NCI-H2196 (cell line): ENCODE data around the gene CPEB4.

Source experiments
- DNase-seq: peaks from one replicate; lab custom pipeline; 2025; ENCODE audit not compliant: unreplicated experiment; lab: John Stamatoyannopoulos, UW

Gene CPEB4

DNA sequence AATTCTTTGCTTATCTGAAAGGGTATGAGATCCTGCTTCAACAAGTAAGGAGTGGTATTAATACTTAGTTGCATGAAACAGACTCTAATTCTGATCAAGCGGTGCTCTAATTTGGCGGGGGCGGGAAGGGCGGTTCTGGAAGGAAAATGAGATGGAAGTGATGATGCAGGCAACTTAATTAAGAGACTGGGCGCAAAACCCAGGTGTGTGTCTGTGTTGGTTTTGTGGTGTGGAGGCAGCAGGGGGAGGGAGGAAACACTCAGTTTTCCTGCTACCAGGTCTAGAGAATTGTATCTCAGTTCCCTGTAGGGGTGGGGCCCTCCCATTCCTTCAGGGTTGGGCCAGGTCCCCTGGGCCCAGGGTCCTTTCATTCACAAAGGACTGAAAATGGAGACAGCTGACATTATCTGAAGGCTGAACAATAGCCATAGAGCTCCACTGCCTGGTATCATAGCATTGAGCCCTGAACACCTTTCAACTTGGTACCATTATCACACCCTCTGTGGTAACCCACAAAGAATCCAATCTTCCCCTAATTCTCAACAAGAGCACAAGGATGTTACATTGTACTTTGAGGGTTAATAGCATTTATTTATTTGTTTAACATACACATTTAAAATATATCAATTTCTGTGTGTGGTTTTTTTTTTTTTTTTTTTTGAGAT is 83.7 kb downstream of the CPEB4 start:
- DNase-seq = no peak

- DNase-seq = no peak
Observed at GRCh38 chr5:173972607-173972924, 84.4 kb downstream of the CPEB4 start.

- peak; percentile 80 for DNase-seq
Observed at GRCh38 chr5:173972925-173973615, 84.9 kb downstream of the CPEB4 start.

DNA sequence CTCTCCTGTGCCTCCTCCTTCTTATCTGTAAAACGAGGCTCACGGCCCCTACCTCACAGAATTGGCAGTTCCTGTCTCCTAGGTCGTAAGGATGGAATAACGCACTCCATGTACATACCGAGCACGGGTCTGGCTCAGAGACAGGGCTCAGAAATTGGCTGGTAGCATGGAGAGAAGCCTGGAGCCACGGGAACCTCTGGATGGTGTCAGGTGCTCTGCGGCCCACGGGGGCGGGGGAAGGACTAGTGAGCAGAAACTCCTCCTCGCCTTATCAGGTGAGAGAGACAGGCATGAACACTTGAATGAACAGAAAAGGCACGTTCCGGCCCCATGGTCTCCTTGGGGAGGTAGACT is 85.4 kb downstream of the CPEB4 start:
- DNase-seq = peak; percentile 26

GRCh38 chr5:173974688-173975239 is 86.6 kb downstream of the CPEB4 start:
- DNase-seq = no peak

GRCh38 chr5:173981185-173981761 is 93.1 kb downstream of the CPEB4 start:
- no peak for DNase-seq

- peak; percentile 35 for DNase-seq
Observed at GRCh38 chr5:173984218-173984617, 96.1 kb downstream of the CPEB4 start.

DNA sequence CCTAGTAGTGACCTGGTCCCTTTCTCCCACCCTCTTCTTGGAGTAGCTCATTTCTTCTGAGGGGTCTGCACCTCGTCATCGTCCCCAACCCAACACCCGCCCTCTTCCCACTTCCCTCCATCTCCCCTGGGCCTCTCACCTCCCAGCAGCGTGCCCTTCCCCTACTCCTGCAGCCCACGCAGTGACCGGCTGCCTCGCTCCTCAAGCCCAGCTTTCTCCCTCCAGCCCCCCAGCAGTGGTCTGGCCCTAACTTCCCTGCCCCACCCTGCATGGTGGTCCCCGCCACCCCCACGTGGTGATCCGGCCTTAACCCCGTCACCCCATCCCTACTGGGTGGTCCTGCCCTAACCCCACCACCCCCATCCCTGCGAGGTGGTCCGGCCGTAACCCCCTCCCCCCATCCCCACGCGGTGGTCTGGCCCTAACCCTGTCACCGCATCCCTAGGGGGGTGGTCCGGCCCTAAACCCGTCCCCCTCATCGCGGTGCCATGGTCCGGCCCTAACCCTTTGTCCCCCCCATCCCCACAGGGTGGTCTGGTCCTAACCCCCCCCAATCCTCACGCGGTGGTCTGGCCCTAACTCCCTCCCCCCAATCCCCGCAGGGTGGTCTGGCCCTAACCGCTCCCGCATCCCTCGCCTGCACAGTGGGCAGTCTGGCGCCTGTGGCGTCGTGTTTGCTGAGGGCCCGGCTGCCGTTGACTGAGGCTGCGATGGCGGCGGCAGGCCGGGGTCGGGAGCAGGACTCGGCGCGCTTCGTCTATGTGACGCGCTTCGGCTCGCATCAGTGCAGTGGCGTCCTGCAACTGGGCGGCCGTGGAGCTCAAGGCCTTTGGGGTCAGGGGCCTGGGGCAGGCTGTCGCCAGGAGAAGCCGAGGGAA is 100.6 kb downstream of the CPEB4 start, which contains the start of gene C5orf47:
C5orf47 (plus strand) TSS at position 617 of the 878 bp plus-strand sequence; CDS start at position 711, 94 bp downstream.
- no peak for DNase-seq

DNA sequence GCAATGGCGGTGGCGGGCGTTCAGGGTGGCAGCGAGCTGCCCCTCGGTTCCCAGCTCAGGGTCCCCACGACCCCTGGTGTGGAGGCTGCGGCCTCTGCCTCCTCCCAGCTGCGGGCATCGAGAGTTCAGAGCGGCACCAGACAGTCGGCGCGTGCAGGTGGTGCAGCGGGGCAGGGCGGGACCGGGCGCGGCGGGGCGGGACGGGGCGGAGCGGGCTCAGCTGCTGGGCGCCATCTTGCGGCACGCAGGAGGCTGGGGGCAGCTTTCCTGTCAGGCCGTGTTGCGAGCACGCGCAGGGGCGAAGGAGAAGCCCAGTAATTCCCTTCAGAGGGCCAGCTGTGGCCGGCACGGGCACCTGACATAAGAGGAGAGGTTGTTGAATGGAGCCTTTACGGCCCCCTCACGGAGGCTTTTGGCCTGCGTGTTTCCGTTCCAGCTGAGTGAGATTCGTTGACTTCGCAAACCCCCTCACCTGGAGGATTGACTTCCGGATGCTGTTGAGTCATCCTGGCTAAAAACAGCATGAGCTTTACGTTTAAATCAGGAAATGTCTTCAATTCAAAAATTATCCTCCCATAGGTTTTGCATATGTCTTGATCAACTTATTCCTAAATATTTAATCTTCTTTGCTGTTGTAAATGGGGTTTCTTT is 101.4 kb downstream of the CPEB4 start:
- no peak for DNase-seq

- no peak for DNase-seq
Observed at GRCh38 chr5:173997331-173997730, 109.2 kb downstream of the CPEB4 start.

DNA sequence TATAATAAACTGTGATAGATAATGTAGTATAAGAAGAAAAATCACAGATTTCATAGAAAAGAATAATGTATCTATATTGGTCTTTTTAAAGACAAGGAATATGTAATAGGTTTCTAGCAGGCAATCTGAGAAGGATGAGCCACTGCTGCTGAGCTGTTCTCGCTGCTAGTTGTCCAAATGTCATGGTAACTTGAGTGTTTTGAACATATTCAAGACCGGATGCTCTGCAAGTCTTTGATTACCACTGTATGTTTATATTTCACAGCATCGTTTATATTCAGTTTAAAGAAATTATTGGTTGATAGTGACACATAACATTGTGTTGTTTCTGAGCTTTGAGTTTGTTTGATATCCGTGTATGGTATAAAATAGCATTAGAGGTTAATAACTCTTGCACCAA is 110.4 kb downstream of the CPEB4 start:
- no peak for DNase-seq

DNA sequence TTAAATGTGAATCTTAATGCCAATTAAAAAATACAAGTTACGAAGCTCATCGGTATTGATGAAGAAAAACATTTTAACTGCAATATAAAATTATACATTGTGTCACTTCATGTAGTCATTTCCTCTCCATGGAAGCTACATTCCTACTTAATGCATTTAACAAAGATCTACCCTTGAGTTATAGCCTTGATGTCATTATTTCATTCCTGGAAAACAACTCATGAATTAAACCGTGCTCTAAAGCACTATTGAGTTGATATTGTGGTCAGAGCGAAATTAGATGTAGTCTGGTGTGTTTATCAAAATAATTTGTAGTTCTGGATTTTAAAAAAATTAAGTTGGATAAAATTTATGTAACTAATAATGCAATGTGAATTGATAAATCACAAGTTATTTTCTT is 111.9 kb downstream of the CPEB4 start:
- no peak for DNase-seq

DNA sequence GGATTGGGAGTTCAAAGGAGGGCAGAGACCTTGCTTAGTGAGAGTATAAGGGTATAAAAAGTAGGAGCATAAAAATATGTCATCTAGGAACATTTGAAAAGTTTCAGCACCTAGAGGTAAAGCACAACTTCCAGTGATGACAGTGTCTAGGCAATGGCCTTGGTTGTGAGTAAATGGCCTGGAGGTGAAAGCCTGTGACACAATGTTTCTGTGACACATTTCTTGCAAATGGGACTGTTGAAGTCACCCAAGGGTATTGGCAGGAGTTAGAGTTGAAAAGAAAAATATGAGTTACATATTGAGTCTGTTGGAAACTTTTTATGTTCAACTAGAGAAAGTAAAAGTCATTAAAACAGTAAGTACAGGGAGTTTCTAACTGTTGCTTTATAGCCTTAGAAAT is 115.6 kb downstream of the CPEB4 start:
- no peak for DNase-seq

DNA sequence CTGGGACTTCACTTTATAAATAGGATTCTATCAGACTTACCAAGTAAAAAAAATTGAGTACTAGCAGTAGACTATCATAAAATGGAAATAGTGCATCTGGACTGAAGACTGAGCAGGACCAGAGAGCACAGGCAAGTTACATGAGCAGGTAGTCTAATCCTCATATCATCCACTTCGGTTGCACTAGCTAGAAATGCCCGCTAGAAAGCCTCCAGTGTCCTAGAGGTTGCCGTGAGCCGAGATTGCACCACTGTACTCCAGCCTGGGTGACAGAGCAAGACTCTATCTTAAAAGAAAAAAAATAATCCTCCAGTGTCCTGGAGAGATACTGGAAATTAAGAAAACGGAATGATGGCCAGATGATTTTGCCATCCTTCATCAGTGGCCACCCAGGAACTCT is 120.8 kb downstream of the CPEB4 start:
- DNase-seq = no peak

DNA sequence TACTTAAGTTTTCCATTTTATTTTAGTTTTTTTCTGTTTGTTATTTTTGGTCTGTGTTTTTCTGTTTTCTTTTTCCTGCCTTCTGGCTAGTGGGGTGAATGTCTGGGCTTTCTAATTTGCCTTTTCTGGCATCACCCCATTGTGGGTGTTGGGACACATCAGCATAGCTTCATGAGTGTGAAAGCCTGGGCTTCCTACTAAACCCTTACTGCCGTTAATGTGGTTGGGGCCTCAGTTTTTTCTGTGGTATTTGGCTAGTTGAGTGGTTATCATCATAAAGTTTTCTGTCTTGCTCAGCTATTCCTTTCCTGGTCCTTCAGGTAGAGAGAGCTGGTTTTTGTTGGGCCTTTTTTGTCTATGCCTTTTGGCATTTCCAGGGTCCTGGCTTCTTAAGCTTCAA is 122.2 kb downstream of the CPEB4 start:
- no peak for DNase-seq

DNA sequence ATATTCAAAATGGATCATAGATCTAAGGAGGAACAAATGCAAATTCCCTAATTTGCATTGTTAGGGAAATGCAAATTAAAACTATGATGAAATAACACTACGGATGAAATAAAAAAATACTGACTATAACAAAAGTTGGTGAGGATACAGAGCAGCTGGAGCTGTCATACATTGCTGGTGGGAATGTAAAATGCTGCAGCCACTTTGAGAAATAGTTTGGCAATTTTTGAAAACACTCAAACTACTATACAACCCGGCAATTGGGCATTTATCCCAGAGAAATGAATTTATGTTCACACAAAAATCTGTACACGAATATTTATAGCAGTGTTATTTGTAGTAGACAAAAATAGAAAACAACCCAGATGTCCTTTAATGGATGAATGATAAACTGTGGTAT is 123.3 kb downstream of the CPEB4 start:
- DNase-seq = no peak
